Measurements from ENCODE around the gene YWHAB. TPM values are rescaled to one million over a fixed set of nuclear protein-coding genes. Genes with fewer than 3 reads are reported as not detected.

YWHAB gene
- total RNA-seq, 1 experiment from 2014 or later: 224 TPM

DNA sequence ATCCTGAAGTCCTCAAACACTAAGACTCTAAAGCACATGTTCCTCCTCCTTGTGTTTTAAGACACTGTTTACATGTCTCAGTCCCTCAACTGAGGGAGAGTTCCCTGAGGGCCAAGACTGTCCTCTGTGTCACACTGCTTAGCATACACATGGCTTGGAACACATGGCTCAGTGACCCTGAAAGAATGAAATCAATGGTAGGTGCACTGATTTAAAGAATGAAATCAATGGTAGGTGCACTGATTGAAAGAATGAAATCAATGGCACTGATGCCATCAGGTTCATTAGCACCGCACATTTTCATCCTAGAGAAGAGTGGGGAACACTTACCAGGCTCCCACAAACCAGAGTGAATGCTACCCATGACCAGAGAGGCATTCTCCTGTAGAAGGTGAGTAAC, 64.9 kb downstream of the YWHAB start:
- BruUV-seq (replicated peaks): no TSS peak
- TF ChIP-seq, protein P1, sequence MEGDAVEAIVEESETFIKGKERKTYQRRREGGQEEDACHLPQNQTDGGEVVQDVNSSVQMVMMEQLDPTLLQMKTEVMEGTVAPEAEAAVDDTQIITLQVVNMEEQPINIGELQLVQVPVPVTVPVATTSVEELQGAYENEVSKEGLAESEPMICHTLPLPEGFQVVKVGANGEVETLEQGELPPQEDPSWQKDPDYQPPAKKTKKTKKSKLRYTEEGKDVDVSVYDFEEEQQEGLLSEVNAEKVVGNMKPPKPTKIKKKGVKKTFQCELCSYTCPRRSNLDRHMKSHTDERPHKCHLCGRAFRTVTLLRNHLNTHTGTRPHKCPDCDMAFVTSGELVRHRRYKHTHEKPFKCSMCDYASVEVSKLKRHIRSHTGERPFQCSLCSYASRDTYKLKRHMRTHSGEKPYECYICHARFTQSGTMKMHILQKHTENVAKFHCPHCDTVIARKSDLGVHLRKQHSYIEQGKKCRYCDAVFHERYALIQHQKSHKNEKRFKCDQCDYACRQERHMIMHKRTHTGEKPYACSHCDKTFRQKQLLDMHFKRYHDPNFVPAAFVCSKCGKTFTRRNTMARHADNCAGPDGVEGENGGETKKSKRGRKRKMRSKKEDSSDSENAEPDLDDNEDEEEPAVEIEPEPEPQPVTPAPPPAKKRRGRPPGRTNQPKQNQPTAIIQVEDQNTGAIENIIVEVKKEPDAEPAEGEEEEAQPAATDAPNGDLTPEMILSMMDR (conservative IDR thresholded peaks at IDR 0.05; ENCODE audit: low read depth, low read length): no peak
- no peak for TF ChIP-seq EZH2 (IDR thresholded peaks at IDR 0.05; ENCODE audit: borderline replicate concordance, low read depth, low read length, poor library complexity, severe bottlenecking)
- no peaks in the 10 kb centered on the region for H3K9me3 ChIP-seq (ENCODE audit: low read depth, low read length, poor library complexity, severe bottlenecking)
- DNase-seq (ENCODE audit: low spot score): no peak
- ChIA-PET CTCF (no interaction called here), POLR2A (ENCODE audit: low non-redundant PET) (no interaction called here)
- peaks cover 87% of the 10 kb centered on the region for H3K36me3 ChIP-seq (ENCODE audit: insufficient read depth, low read length, poor library complexity, severe bottlenecking)
- no peak overlapping the region for H3K27ac ChIP-seq (ENCODE audit: low read depth, low read length, poor library complexity, severe bottlenecking)
- no peaks in the 10 kb centered on the region for H3K4me1 ChIP-seq (ENCODE audit: insufficient read depth, low read length, poor library complexity, severe bottlenecking)
- intact Hi-C loops (cut with micrococcal nuclease; ENCODE audit: unreplicated experiment): no loop called here
- H3K27me3 ChIP-seq (replicated peaks; ENCODE audit: insufficient read depth, low read depth, low read length, poor library complexity): no peaks in the 10 kb centered on the region
- no peak overlapping the region for H3K4me3 ChIP-seq (ENCODE audit: low read depth, low read length, poor library complexity, severe bottlenecking)

DNA sequence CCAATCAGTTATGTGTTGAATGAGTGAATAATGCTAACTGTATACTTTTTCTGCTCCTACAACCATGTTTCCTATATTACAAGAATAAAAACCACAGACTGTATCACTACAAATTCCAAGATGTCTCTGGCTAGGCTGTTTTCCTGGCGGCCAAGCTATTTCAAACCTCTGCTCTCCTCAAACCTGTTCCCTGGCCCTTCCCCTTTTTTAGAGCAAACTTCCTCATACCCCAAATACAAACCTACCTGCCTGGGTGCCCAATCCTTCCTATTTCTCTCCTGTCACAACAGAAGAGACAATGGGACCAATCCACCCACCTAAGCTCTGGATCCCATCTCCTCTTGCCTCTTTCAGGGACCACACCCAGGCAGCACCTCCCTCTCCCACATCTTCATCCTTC, 67.2 kb downstream of the YWHAB start:
- no peak for DNase-seq (ENCODE audit: low spot score)
- no TSS peak for BruUV-seq (replicated peaks)
- TF ChIP-seq, protein P1 (conservative IDR thresholded peaks at IDR 0.05; ENCODE audit: low read depth, low read length): no peak
- TF ChIP-seq EZH2 (IDR thresholded peaks at IDR 0.05; ENCODE audit: borderline replicate concordance, low read depth, low read length, poor library complexity, severe bottlenecking): no peak
- Histone ChIP-seq H3K9me3 (ENCODE audit: low read depth, low read length, poor library complexity, severe bottlenecking) (no peaks in the 10 kb centered on the region), H3K27ac (ENCODE audit: low read depth, low read length, poor library complexity, severe bottlenecking) (no peak overlapping the region), H3K27me3 (replicated peaks; ENCODE audit: insufficient read depth, low read depth, low read length, poor library complexity) (no peaks in the 10 kb centered on the region), H3K36me3 (ENCODE audit: insufficient read depth, low read length, poor library complexity, severe bottlenecking) (peaks cover 82% of the 10 kb centered on the region), H3K4me1 (ENCODE audit: insufficient read depth, low read length, poor library complexity, severe bottlenecking) (no peaks in the 10 kb centered on the region), H3K4me3 (ENCODE audit: low read depth, low read length, poor library complexity, severe bottlenecking) (no peak overlapping the region)
- POLR2A ChIA-PET (ENCODE audit: low non-redundant PET): no interaction called here
- CTCF ChIA-PET: no interaction called here
- intact Hi-C loops (cut with micrococcal nuclease; ENCODE audit: unreplicated experiment): no loop called here

DNA sequence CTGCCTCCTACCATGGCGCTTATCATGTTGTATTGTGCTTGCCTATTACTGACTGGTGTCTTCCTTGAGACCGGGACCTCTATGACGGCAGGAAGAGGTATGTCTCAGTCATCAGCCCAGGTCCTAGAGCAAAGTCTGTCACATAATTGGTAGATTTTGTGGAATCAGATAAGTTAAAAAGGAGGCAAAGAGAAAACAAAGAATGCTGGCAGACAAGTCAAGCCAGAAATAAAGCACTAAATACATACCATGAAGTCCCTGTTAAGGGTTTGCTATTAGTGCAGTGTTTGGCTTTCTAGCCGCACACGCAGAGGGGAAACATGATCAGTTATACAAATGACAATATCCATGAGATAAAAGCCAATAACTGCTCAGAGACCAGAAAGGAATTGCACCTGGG, 68.7 kb downstream of the YWHAB start:
- Histone ChIP-seq H3K4me3 (ENCODE audit: low read depth, low read length, poor library complexity, severe bottlenecking) (no peak overlapping the region), H3K27ac (ENCODE audit: low read depth, low read length, poor library complexity, severe bottlenecking) (no peak overlapping the region), H3K4me1 (ENCODE audit: insufficient read depth, low read length, poor library complexity, severe bottlenecking) (peaks cover 12% of the 10 kb centered on the region), H3K9me3 (ENCODE audit: low read depth, low read length, poor library complexity, severe bottlenecking) (no peaks in the 10 kb centered on the region), H3K27me3 (replicated peaks; ENCODE audit: insufficient read depth, low read depth, low read length, poor library complexity) (no peaks in the 10 kb centered on the region), H3K36me3 (ENCODE audit: insufficient read depth, low read length, poor library complexity, severe bottlenecking) (peaks cover 68% of the 10 kb centered on the region)
- DNase-seq (ENCODE audit: low spot score): no peak
- POLR2A ChIA-PET (ENCODE audit: low non-redundant PET): no interaction called here
- intact Hi-C loops (cut with micrococcal nuclease; ENCODE audit: unreplicated experiment): no loop called here
- no TSS peak for BruUV-seq (replicated peaks)
- CTCF ChIA-PET: no interaction called here
- no peak for TF ChIP-seq EZH2 (IDR thresholded peaks at IDR 0.05; ENCODE audit: borderline replicate concordance, low read depth, low read length, poor library complexity, severe bottlenecking)
- TF ChIP-seq, protein P1 (conservative IDR thresholded peaks at IDR 0.05; ENCODE audit: low read depth, low read length): no peak
